D721Med (cell line): Measurements from ENCODE around the gene PIM3.

Experiments used
- DNase-seq: peaks from one replicate; pipeline ENCODE4 v3.0.0; 2011; ENCODE audit warnings: low spot score; ENCODE audit not compliant: insufficient read length
- FAIRE-seq: peaks from 2 replicates; lab custom pipeline; 2011; peaks lifted over from hg19 to GRCh38; lab: Jason Lieb, UNC
- CTCF ChIP-seq: IDR thresholded peaks from 2 replicates; pipeline ENCODE4 v1.5.1; 2012; ENCODE audit warnings: mild to moderate bottlenecking, control low read depth; ENCODE audit not compliant: insufficient read depth; ENCODE audit errors: missing control alignments

PIM3 gene

GRCh38 chr22:49963647-49964026 is 3.1 kb downstream of the PIM3 start:
- TF ChIP-seq CTCF, result no peak
- DNase-seq, result no peak
- FAIRE-seq, result no peak

- DNase-seq (no peak), FAIRE-seq (no peak)
- TF ChIP-seq CTCF, result no peak
Measured at GRCh38 chr22:49964136-49965090, 3.8 kb downstream of the PIM3 start.

GRCh38 chr22:49965091-49966040 is 4.8 kb downstream of the PIM3 start:
- no peak for TF ChIP-seq CTCF

GRCh38 chr22:49966041-49966773 is 5.6 kb downstream of the PIM3 start:
- DNase-seq, result no peak
- no peak for TF ChIP-seq CTCF
- FAIRE-seq, result no peak

More at GRCh38 chr22:49965091-49966040, 4.8 kb downstream of the PIM3 start:
- DNase-seq (no peak), FAIRE-seq (no peak)

GRCh38 chr22:49966774-49967705 is 6.5 kb downstream of the PIM3 start:
- FAIRE-seq, result no peak
- DNase-seq, result no peak
- TF ChIP-seq CTCF, result no peak
